NB4 (cell line): ENCODE data around the gene FGF13.

Source experiments
- CTCF ChIP-seq: IDR thresholded peaks from one replicate; pipeline ENCODE4 v1.5.1; 2012; ENCODE audit warnings: low read depth, low read length
- MAX ChIP-seq: IDR thresholded peaks from 2 replicates; pipeline ENCODE4 v1.6.1; 2011; ENCODE audit warnings: low read depth, low read length
- MYC ChIP-seq: IDR thresholded peaks from 2 replicates; pipeline ENCODE4 v1.6.1; 2011; ENCODE audit warnings: low read depth, low read length

GRCh38 chrX:138651494-138651893 is 60.0 kb downstream of the FGF13 start:
- TF ChIP-seq CTCF (no peak), MYC (no peak), MAX (no peak)
